Amniotic epithelial cell (primary cell): Measurements from ENCODE around the gene GDF10.
A peak's percentile ranks its signal among the peaks of the same experiment; 100 is the strongest.

Source experiments
- DNase-seq: peaks from one replicate; pipeline ENCODE4 v3.0.0-alpha.2; 2010; ENCODE audit warnings: low read depth

The GDF10 gene

DNA sequence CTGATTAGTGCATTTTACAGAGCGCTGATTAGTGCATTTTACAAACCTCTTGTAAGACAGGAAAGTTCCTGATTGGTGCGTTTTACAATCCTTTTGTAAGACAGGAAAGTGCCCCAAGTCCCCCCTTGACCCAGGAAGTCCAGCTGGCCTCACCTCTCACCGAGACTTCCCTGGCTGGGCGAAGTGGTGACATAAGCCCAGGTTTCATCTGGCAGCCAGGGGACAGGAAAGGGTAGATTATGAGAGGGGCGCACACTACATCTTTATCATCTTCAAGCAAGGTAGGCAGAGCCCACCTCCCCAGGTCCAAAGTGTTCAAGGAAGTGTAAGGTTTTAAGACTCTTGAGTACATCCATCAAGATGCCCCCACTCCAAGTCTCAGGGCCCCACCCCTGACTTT lies 5.5 kb upstream of the GDF10 start:
- DNase-seq: no peak

DNA sequence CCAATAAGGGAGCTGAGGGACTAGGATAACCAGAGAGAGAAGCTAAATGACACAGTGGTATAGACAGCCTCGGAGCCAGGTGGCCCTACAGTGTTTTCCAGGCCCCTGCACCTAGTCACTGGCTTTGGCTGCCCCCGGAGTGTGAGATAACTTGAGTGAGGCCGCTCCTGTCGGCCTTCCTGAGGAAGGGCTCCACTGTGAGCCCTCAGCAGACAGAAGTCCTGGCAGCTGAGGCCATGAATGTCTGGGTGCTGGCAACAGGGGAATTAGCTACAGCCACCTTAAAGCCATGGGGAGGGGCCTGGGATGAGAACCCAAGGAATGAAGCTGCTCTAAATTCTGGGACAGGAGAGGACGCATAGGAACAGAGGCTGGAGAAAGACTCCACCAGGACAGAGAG lies 4.6 kb upstream of the GDF10 start:
- no peak for DNase-seq

DNA sequence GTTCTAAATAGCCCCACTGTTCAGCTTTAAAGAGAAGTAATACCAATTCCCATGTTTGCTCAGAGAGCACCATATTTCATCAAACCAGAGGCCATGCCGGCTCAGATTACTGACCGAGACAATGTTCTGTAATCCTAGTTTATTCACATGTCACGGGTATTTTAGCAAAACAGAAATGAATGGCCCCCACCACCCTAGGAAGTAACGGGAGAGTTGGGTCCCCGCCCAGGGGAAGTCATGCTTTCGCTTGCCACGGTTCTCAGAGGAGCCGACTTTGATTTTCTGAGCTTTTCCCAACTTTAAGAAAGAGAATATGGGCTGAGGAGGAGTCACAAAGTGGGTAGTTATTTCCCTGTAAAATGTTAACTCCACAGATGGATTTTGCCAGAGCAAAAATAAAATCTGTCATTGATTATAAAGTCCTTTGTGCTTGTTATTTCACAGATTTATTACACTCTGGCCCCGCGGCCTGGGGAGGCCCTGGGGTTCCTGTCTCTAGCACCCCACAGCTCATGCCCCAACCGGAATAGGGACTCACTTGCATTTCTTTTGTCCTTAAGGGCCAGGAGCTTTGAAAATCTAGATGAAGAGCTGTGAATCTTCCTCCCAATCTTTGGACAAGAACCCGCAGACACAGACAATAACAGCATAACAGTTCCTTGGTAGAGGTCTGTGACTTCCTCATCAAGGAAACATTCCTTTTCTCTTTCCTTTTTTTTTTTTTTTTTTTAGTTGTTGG lies 3.7 kb upstream of the GDF10 start:
- no peak for DNase-seq

DNA sequence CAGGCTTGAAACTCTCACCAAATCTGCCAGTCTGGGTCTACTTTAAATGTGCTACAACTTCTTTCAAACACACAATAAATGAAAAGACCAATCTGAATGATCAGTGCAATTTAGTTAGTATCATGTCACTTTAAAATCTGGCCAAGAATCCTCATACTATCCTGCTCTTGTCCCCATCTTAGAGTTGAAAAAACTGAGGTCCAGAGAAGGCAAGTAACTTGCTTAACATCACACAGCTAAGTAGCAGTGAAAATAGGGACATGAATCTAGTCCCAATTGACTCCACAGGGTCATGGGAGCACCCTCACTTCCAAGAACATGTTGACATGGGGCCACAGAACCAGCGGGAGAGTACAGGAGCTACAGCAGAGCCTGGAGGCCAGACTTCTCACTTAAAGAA lies 3.1 kb upstream of the GDF10 start:
- no peak for DNase-seq

DNA sequence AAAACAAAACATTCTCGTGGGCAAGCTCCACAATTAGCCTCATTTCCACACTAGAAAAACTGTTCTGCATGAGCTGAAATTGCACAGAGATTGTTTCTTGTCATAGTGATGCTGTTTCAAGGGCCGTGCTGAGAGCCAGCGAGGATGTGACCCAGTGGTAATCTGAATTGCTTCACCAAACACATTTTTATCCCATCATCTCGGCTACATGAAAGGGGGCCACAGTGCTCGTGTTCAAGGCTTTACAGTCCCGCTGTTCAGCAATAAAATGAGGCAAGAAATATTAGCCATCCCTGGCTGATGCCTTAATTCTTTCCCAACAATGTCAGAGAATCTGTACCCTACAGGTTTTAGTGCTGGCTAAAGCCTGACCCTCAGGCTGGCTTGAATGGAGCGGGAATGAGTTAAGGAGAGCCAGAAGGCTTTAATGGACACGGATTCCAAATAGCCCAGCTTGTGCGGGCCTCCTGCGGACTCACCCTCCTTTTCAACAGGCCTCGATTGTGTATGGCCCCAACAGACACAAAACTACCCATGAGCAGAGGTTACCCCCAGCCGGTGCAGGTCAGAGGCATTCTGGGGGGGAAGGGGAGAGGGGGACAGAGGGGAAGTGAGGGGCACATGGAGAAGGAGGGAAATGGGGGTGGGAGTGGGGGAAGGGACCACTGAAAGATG lies 2.0 kb upstream of the GDF10 start:
- no peak for DNase-seq

DNA sequence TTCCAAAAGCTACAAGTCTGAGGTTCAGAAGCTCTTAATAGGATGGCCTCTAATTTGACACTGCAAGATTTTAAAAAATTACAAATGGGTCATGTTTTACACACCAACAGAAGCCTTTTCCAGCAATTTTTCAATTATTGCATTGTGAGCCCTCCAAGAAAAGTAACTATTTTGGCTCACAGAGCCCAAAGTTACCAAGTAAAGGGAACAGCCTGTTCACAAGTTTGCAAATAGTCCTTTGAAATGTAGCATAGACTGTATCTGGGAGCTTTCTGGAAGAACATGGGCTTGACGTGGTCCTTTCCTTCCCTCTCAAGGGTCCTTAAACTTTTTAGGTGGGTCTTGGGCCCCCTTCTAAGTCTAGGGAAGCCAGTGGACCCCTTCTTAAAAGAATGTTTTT lies 1.3 kb upstream of the GDF10 start:
- DNase-seq: no peak

DNA sequence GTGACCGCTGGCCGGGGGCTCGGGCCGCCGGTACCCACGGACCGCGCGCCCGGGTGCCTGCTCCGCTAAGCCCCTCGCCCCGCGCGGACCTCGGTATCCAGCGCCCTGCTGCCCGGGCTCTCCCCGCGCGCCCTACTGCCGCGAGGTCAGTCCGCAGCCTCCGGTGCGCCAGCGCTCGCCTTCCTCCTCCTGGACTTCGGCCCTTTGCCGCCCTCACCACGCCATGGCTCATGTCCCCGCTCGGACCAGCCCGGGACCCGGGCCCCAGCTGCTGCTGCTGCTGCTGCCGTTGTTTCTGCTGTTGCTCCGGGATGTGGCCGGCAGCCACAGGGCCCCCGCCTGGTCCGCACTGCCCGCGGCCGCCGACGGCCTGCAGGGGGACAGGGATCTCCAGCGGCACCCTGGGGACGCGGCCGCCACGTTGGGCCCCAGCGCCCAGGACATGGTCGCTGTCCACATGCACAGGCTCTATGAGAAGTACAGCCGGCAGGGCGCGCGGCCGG lies 483 bp downstream of the GDF10 start:
- DNase-seq: no peak

DNA sequence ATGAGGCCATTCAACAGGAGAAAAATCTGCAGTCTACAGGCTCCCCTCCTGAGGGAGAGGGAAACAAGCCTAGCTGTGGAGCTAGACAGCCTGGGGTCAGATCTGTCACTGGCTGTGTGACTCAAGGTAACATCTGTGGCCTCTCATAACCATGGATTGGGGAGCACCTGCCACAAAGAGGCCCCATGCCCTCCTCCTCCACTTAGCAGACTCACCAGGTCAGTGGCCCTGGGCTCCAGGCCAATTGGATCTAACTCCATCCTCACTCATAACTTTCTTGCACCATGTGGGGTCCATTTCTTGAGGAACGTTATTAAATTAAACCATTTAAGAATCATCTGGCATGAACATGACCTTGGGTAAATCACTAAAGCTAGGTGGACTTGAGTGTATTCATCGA lies 1.8 kb downstream of the GDF10 start:
- no peak for DNase-seq

DNA sequence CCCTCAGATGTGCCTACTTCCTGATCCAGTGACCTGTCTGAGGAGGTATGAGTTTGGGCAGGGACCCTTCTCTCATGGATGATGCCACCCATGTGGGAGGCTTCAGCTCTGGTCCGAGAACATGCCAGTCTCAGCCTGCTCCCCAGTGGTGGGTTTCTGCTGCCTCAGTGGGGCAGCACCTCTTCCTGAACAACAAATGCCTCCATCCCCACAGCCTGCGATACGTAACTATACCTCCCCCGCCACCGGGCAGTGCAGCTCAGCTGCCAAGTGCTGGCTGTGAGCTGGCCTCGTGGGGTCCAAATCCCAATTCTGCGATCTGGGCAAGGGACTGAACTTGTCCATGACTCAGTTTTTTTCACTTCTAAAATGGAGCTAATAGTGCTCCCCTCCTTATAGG lies 3.1 kb downstream of the GDF10 start:
- no peak for DNase-seq

DNA sequence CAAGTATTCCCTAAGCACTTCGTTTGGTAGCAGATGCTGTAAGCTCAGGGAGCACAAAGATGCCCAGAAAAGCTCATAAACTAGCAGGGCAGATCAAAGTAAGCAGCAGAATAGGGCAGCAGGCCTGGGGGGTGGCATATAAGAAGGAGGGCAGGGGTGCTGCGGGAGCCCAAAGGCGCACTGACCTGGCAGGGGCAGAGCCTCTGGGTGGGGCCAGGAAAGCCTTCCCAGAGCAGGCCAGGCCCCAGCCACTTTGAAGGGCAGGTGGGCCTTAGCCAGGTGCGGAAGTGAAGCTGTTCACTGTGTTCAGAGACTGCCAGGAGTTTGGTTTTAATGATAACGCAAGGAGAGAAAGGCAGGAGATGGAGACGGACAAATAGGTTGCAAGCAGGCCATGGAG lies 3.9 kb downstream of the GDF10 start:
- no peak for DNase-seq

DNA sequence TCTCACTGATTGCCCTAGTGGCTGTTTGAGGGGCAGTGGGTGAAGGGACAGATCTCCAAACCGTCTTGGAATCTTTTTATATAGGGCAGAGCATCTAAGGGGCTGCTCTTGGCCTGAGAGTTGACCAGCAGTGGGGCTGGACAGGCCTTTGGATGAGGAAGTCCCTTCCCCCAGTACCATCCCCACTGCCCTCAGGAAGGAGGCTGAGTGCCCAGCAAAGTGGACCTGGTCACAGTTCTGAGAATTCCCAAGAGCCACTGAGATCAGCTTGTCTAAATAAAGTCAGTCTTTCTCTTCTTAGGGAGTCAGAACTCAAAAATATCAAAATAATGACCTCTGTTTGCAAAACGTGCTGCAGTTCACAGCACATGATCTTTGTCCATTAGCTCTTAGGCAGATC lies 5.6 kb downstream of the GDF10 start:
- no peak for DNase-seq

DNA sequence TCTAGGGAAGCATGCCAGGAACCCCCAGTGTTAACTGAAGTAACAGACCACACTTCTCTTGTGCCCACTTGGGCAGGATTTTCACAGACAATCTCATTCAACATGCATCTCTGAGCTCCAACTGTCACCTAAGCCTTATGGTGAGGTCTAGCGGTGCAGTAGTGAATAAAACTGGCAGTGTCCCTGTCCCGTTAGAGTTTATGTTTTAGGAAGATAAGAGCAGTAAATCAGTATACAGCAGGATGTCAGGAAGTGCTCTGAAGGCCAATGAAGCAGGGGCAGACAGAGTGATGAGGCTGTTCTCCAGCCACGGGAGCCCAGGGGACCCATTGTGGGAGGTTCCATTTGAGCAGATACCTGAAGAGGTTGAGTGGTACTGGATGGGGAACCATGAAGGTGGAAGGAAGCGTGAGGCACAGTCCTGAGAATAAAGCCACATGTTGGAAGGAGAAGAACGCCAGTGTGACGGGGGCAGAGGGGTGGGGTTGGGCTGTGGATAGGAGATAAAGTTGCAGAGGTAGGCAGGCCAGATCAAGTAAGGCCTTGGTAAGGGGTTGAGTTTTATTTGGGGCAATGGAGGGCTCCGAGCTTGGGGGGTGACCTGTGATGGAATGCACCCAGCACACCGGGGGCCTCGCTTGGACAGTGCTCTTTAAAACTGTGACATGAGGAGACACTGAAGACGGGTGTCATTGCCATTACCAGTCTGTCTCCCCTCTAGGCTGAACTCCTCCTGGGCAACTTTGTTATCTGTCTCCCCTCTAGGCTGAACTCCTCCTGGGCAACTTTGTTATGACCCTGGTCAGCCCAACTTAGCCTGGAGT lies 6.6 kb downstream of the GDF10 start:
- no peak for DNase-seq

DNA sequence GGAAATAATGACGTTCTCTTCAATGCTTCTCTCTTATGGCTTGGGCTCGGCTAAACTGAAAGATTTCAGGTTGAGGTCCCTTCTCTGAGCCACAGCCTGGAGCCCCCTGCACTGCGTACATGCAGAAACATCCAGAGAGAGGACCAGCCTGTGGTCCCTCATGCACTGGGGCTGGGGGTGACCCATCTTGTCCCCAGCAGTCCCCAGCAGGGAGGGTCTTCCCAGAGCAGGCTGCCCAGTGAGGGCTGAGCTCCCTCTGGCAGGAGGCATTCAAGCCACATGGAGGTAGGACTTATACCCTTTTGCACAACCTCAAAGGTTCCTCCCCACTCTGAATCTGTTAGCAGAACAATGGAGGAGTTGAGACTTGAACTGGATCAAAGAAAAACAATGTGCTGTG lies 7.4 kb downstream of the GDF10 start:
- DNase-seq: no peak

DNA sequence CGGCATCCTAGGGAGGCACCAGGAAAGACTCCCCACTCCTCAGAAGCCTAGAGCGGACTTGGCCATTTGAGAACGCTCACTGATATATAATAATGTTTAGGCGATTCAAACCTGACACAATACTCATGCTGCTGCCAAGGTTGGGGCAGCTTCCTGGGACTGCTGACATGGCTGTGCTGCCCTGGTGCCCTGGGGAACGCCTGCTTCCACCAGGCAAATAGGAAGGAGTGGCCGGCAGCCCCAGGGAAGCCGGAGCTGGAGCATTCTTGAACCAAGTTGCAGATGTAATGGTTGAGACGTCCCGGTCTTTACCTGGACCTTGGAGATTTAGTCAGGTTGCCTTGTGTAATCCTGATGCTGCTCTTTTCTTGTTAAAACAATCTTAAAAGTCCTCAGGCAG lies 8.8 kb downstream of the GDF10 start:
- no peak for DNase-seq

DNA sequence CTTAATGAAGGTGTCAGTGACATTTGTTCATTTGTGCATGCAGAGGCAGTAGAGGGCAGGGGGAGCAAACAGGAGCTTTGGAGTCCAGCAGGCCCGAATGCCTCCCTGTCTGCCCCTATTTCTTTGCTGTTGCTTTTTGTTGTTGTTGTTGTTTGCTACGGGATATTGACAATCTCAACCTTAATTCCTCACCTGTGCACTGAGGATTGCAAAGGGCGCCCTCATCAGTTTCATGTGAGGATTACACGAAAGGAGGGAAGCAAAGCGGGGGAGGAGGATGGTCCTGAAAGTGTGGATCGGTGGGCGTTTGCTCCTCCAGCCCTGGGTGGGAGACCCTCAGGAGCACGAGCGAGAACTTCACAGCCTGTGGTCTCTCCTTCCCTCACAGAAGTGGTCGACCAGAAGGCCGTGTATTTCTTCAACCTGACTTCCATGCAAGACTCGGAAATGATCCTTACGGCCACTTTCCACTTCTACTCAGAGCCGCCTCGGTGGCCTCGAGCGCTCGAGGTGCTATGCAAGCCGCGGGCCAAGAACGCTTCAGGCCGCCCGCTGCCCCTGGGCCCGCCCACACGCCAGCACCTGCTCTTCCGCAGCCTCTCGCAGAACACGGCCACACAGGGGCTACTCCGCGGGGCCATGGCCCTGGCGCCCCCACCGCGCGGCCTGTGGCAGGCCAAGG lies 9.6 kb downstream of the GDF10 start:
- DNase-seq: no peak

DNA sequence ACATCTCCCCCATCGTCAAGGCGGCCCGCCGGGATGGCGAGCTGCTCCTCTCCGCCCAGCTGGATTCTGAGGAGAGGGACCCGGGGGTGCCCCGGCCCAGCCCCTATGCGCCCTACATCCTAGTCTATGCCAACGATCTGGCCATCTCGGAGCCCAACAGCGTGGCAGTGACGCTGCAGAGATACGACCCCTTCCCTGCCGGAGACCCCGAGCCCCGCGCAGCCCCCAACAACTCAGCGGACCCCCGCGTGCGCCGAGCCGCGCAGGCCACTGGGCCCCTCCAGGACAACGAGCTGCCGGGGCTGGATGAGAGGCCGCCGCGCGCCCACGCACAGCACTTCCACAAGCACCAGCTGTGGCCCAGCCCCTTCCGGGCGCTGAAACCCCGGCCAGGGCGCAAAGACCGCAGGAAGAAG lies 10.1 kb downstream of the GDF10 start:
- DNase-seq: no peak

DNA sequence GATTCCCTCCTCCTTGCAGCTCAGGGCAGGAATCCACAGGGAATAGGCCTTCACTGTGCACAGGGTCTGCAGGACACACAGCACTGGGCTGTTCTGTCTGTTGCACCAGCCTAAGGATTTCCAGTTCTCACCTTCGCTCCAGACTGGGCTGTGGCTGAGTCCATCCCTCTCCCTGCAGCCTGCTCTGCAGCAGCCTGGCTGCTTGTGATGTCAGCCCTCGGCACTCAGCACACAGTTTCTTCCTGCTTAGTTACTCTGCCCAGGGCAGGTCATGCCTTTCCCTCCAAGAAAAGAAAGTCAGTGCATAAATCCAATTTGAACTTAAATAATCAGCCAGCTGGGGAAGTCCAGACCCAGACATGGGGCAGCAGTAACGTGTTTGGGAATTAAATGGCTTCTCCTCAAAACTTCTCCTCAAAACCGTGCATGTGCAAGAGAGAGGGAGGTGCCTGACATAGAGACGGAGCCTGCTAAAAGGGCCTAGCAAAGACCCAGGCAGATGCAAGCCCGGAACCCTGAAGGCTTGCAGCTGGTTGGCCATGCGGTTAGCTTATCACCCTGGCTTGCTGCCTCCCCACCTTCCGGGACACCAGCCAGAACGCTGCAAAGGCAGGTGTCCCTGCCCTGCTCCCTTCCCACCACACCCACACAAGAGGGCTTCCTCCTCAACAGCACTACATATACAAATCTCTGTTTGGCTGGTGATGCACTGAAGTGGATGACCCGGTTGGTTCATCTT lies 11.4 kb downstream of the GDF10 start:
- peak; percentile 7 for DNase-seq

DNA sequence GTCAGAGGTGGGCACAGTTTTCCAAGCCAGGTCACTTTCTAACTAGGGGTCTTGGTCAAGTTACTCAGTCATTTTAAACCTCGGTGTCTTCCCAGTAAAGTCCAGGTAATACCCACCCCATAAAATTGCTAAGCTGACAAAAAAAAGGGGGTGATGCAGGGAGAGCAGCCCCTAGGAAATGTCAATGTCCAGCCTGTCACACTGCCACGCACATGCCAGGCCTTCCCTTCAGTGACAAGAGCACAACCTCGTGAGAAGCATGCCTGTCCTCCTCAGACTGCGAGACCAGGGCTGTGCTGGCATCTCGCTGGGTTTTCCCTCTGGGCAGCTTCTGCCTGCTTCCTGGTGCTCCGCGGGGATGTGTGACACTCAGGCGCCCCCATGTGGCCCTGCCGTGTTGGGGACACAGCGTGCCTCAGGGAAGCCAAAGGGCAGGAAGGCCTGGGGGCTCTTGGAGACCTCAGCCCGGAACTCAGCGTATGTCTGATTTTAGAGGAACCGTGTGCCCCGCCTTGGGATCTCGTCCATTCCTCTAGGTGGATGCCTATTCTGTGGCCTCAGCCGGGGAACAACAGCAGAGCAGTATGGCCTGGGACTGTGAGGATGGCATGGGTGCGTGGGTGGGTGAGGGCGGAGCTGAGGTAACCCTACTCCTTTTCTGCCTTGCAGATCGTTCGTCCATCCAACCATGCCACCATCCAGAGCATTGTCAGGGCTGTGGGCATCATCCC lies 12.1 kb downstream of the GDF10 start:
- peak; percentile 47 for DNase-seq

DNA sequence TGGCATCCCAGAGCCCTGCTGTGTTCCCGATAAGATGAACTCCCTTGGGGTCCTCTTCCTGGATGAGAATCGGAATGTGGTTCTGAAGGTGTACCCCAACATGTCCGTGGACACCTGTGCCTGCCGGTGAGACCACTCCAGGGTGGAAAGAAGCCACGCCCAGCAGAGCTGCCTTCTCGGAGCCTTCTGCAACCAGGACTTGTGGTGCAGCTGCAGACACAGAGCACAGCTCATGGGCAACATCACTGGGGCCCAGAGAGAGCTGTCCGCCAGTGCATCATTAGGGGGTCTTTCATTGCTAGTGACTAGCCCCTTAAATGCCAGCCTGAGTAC lies 12.6 kb downstream of the GDF10 start:
- no peak for DNase-seq

DNA sequence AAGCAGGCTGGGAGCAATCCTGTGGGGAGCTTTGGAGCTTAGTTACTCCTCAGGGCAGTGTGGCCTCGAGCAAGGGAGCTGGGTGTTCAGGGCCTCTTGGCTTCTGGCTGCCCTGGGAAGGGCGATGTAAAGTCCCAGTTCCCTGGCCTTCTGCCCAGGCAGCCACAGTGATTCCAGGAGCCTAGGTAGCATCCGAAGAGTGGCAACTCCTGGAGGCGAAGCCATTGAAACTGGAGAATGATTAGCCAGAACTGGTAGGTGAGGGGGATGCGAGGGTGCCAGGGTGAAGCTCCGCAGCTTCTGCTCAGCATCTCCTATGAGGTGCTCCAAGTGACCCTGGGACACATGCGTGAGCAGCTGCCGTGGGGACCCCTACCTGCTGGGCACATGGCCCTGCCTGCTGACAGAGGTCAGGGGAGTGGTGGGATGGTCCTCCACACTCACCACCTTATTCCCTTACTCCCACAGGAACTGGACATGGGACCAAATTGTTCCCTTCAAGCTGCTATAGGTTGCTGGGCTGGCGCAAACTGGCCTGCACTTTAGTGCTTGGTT lies 14.5 kb downstream of the GDF10 start:
- DNase-seq: no peak

DNA sequence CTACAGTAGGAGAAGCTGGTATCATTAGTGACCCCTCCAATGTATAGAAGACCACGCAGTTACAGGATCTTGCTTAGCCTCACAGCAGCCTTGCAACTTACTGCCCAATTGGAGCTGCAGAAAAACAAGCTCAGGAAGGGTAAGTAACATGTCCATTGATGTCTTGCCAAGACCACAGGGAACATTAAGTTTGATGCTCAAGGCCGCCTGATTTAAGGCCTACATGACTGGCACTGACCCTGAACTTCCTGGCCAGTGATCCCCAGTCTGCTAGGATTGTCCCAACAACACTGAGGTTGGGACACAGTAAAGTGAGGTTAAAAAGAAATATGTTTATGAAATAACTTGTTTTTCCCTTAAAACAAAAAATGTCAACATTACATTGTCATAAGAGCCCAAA lies 15.4 kb downstream of the GDF10 start:
- no peak for DNase-seq
